NCI-H446 (cell line): ENCODE measurements around the gene IVNS1ABP.
"Not testable (repeated sequence)": the region's sequence is repeated elsewhere in the genome, so short reads cannot be mapped to it uniquely, and the experiment has no call there.

ENCODE experiments used
- DNase-seq, 2 experiments: peaks; one replicate each; lab custom pipeline; 2025; lab: John Stamatoyannopoulos, UW

The IVNS1ABP gene

GRCh38 chr1:185257116-185257949, 59.7 kb downstream of the IVNS1ABP start:
- not testable (repeated sequence) for DNase-seq

GRCh38 chr1:185255595-185255994, 61.4 kb downstream of the IVNS1ABP start:
- DNase-seq = not testable (repeated sequence)

GRCh38 chr1:185252404-185252803, 64.6 kb downstream of the IVNS1ABP start:
- DNase-seq = not testable (repeated sequence)

- not testable (repeated sequence) for DNase-seq
These were observed 65.1 kb downstream of the IVNS1ABP start for GRCh38 chr1:185251928-185252327.

GRCh38 chr1:185250063-185250462, 67.0 kb downstream of the IVNS1ABP start:
- no peak for DNase-seq

GRCh38 chr1:185249563-185249962, 67.5 kb downstream of the IVNS1ABP start:
- DNase-seq = no peak
